Lower lobe of right lung (tissue), 2 donors: ENCODE results near the gene TMEM138. TPM values are rescaled to one million over a fixed set of nuclear protein-coding genes. Genes with fewer than 3 reads are reported as not detected.

Experiments
- ATAC-seq, 2 donors: fragments of 200-7000 bp; cut with Tn5 transposase; one replicate each; pipeline ENCODE4 v1.9.1; 2020 to 2022; ENCODE audit warnings: mild to moderate bottlenecking in 2 of 2, moderate library complexity in 2 of 2
- DNase-seq: peaks from one replicate; pipeline ENCODE4 v3.0.0-alpha.2; 2020
- H3K27ac ChIP-seq: fragments of 200-600 bp; one replicate; pipeline ENCODE4 v1.8.0; 2022
- H3K27me3 ChIP-seq: fragments of 200-600 bp; one replicate; pipeline ENCODE4 v1.8.0; 2022; ENCODE audit warnings: low read depth
- H3K36me3 ChIP-seq: fragments of 200-600 bp; one replicate; pipeline ENCODE4 v1.8.0; 2022; ENCODE audit warnings: mild to moderate bottlenecking
- H3K4me1 ChIP-seq: fragments of 200-600 bp; one replicate; pipeline ENCODE4 v1.8.0; 2022
- H3K4me3 ChIP-seq: fragments of 200-600 bp; one replicate; pipeline ENCODE4 v1.8.0; 2022; ENCODE audit warnings: mild to moderate bottlenecking
- H3K9me3 ChIP-seq: fragments of 200-600 bp; one replicate; pipeline ENCODE4 v1.8.0; 2022
- CTCF ChIP-seq: fragments of 200-600 bp; IDR thresholded peaks from one replicate; pipeline ENCODE4 v1.8.0; 2022; ENCODE audit warnings: antibody characterized with exemption, mild to moderate bottlenecking
- intact Hi-C: fragments of 100-400 bp; cut with DNase I; formaldehyde crosslinking; loops from one replicate; pipeline ENCODE4 v1.11.0; 2022
- total RNA-seq: library from RNA; stranded (reverse); fragmentation: NEBNext Ultra II Directional; extraction: Animal tissue kit (Norgen Biotek cat#: 25700); gene quantifications from one replicate; pipeline ENCODE4 v1.2.1, GENCODE V29; 2021
- donor health status: DM: no; HTN: yes; CAD: no; lungs with severe emphysema.

The TMEM138 gene
- total RNA-seq, 1 donor from 2014 or later, result 38.9 TPM

DNA sequence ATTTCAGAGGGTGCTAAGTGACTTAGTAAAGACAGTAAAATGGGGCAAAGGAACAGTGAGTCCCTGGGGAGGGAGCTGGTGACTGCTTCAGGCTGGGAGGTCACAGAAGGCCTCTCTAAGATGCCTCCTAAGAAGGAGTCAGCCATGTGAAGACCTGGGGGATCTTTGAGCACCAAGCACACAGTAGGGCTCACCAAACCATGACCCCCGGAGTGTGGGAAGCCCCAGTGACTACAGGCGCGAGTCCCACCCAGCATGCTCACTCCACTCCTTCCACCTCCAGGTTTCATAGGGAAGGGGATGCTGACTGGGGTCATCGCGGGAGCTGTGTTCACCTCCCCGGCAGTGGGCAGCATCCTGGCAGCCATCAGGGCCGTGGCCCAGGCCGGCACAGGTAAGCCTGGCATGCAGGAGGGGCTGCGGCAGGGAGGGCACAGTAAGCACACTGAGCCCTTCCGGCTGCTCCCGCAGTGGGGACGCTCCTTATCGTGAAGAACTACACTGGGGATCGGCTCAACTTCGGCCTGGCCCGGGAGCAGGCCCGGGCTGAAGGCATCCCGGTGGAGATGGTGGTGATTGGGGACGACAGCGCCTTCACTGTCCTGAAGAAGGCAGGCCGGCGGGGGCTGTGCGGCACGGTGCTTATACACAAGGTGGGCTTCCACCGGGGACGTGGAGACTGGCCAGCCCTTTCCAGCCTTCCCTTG is 23.2 kb upstream of the TMEM138 start:
- H3K36me3 ChIP-seq, result peaks cover 9% of the 10 kb centered on the region
- DNase-seq, result no peak

DNA sequence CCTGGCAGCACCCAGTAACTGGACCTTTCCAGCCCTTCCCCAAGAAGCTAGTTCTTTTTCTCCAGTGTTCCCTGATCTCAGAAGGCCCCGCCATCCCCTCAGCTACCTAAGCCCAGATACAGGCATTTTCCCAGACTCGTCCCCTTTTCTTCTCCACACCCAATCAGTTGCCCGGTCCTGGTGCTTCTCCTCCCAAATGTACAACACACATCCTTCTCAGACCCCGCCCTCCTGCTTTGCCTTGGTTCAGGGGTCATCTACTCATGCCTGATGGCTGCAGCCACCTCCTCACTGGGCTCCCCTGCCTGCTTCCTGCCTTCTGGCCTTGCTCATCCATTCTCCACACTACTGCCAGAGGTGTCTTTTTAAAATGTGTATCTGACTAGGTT is 22.7 kb upstream of the TMEM138 start:
- Histone ChIP-seq H3K27ac (no peak overlapping the region), H3K36me3 (peaks cover 9% of the 10 kb centered on the region), H3K4me3 (no peak overlapping the region), H3K4me1 (peaks cover 17% of the 10 kb centered on the region), H3K9me3 (no peaks in the 10 kb centered on the region), H3K27me3 (no peaks in the 10 kb centered on the region)
- DNase-seq (no peak), ATAC-seq (no peak)
- no peak for TF ChIP-seq CTCF
- intact Hi-C loops, result loop anchor here (10.0 kb wide), 1 partner anchor 55 kb away; the partner anchor contains the start of gene TMEM216

More for the DNA sequence above, 23.2 kb upstream of the TMEM138 start:
- Histone ChIP-seq H3K27ac (no peak overlapping the region), H3K9me3 (no peaks in the 10 kb centered on the region), H3K4me1 (peaks cover 19% of the 10 kb centered on the region), H3K27me3 (no peaks in the 10 kb centered on the region), H3K4me3 (no peak overlapping the region)
- no peak for ATAC-seq
- TF ChIP-seq CTCF, result no peak
- intact Hi-C loops, result loop anchor here (10.0 kb wide), 1 partner anchor 56 kb away; the partner anchor contains the start of gene TMEM216

DNA sequence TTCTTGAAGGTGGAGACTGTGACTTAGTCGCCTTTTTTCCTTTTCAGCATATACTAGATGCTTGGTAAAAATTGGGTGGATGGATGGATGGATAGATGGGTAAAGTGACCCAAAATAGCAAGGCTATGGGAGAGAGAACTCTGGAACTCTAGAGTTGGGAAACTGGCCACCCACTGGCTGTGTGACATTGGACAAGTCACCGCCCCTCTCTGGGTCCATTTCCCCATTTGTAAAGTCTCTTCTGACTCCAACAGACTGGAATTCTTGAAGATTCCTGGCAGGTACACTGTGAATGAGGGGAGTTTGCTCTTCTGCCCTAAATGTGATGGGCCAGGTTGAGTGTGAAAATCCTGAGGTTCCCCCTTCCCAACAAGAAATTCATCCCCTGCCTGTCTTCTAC is 21.2 kb upstream of the TMEM138 start:
- ATAC-seq (no peak), DNase-seq (no peak)
- Histone ChIP-seq H3K4me1 (peaks cover 8% of the 10 kb centered on the region), H3K9me3 (no peaks in the 10 kb centered on the region), H3K27ac (no peak overlapping the region), H3K4me3 (no peak overlapping the region), H3K36me3 (peaks cover 22% of the 10 kb centered on the region), H3K27me3 (no peaks in the 10 kb centered on the region)
- intact Hi-C loops, result no loop called here
- TF ChIP-seq CTCF, result no peak

GRCh38 chr11:61341706-61342105 is 20.5 kb upstream of the TMEM138 start:
- TF ChIP-seq CTCF, result no peak
- H3K4me3 ChIP-seq, result no peak overlapping the region
- H3K4me1 ChIP-seq, result peaks cover 1% of the 10 kb centered on the region
- H3K27me3 ChIP-seq, result no peaks in the 10 kb centered on the region
- H3K36me3 ChIP-seq, result peaks cover 27% of the 10 kb centered on the region
- ATAC-seq (no peak), DNase-seq (no peak)
- H3K27ac ChIP-seq, result no peak overlapping the region
- intact Hi-C loops, result no loop called here
- H3K9me3 ChIP-seq, result no peaks in the 10 kb centered on the region

- peaks cover 31% of the 10 kb centered on the region for H3K36me3 ChIP-seq
- H3K9me3 ChIP-seq, result no peaks in the 10 kb centered on the region
- H3K27me3 ChIP-seq, result no peaks in the 10 kb centered on the region
- H3K27ac ChIP-seq, result no peak overlapping the region
- no peak for TF ChIP-seq CTCF
- intact Hi-C loops, result no loop called here
- DNase-seq, result no peak
- no peak overlapping the region for H3K4me3 ChIP-seq
- no peaks in the 10 kb centered on the region for H3K4me1 ChIP-seq
- peak in 1 of 2 donors; percentile 15 for ATAC-seq
Observed at GRCh38 chr11:61342207-61342803, 19.9 kb upstream of the TMEM138 start.
